Measurements from ENCODE around the gene TSHZ3. TPM values are rescaled to one million over a fixed set of nuclear protein-coding genes. Genes with fewer than 3 reads are reported as not detected.
A peak's percentile ranks its signal among the peaks of the same experiment; 100 is the strongest.

Gene TSHZ3
- total RNA-seq, 1 experiment from 2014 or later: 3.2 TPM

DNA sequence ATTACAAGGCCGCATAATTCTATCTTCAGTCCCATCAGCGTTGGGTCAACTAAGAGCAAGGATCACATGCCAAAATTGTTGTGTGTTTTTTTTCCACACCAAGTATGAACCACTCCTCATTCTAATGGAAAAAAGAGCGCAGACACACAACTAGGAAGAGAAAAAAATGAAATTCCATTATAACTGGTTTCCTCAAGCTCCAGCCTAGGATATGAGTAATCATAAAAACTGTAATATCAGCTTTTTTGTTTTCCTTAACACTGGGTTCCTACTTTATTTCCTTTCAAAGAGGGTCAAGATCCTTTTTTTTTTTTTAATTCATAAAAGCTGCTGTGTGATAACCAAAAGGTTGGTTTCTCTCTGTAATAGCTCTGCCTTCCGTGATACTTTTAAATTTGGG lies 19.4 kb downstream of the TSHZ3 start:
- H3K27me3 Mint-ChIP-seq (ENCODE audit: low read depth): no peaks in the 10 kb centered on the region
- H3K36me3 Mint-ChIP-seq (ENCODE audit: insufficient read depth in 1 of 3, low read depth in 3 of 3): no peaks in the 10 kb centered on the region
- H4K91ac ChIP-seq (ENCODE audit: insufficient read length, low read depth, low read length): no peak overlapping the region
- no peak overlapping the region for H2BK15ac ChIP-seq (ENCODE audit: low read depth, low read length)
- DNase-seq: no peak
- no peaks in the 10 kb centered on the region for H3K23me2 ChIP-seq (ENCODE audit: insufficient read length, low read depth, low read length, poor library complexity, severe bottlenecking)
- no peak overlapping the region for H4K5ac ChIP-seq (ENCODE audit: insufficient read length, low read depth, low read length)
- no peak overlapping the region for H4K8ac ChIP-seq (replicated peaks; ENCODE audit: insufficient read length, low read depth, low read length)
- H3K23ac ChIP-seq (ENCODE audit: insufficient read length, low read depth, low read length): no peak overlapping the region
- no peak overlapping the region for H2AFZ ChIP-seq (ENCODE audit: low read length)
- no peak overlapping the region for H2BK5ac ChIP-seq (ENCODE audit: insufficient read length, low read length)
- no peaks in the 10 kb centered on the region for H4K20me1 ChIP-seq (ENCODE audit: control insufficient read depth, insufficient read depth, insufficient read length)
- H3K27ac Mint-ChIP-seq: peak overlapping the region in 1 of 3 experiments; percentile 7; a peak in 1 of 7 replicates
- no peak overlapping the region for H2BK120ac ChIP-seq (ENCODE audit: low read depth, low read length, poor library complexity, severe bottlenecking)
- H3K56ac ChIP-seq (ENCODE audit: insufficient read length, low read depth, low read length): no peak overlapping the region
- no peak overlapping the region for H3T11ph ChIP-seq (ENCODE audit: low read length)
- no peaks in the 10 kb centered on the region for H3K9me3 ChIP-seq (ENCODE audit: control insufficient read depth, low read depth, low read length)
- TF ChIP-seq, protein P1, sequence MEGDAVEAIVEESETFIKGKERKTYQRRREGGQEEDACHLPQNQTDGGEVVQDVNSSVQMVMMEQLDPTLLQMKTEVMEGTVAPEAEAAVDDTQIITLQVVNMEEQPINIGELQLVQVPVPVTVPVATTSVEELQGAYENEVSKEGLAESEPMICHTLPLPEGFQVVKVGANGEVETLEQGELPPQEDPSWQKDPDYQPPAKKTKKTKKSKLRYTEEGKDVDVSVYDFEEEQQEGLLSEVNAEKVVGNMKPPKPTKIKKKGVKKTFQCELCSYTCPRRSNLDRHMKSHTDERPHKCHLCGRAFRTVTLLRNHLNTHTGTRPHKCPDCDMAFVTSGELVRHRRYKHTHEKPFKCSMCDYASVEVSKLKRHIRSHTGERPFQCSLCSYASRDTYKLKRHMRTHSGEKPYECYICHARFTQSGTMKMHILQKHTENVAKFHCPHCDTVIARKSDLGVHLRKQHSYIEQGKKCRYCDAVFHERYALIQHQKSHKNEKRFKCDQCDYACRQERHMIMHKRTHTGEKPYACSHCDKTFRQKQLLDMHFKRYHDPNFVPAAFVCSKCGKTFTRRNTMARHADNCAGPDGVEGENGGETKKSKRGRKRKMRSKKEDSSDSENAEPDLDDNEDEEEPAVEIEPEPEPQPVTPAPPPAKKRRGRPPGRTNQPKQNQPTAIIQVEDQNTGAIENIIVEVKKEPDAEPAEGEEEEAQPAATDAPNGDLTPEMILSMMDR (conservative IDR thresholded peaks at IDR 0.05): no peak
- H3K4me3 Mint-ChIP-seq: no peak overlapping the region
- no peak overlapping the region for H2BK20ac ChIP-seq (ENCODE audit: low read depth, low read length, poor library complexity, severe bottlenecking)
- H2AK5ac ChIP-seq (ENCODE audit: insufficient read length, low read length): no peak overlapping the region
- peaks cover 9% of the 10 kb centered on the region; the same call in 1 of the 2 replicates for H3K4me1 ChIP-seq (ENCODE audit: insufficient read depth, low read length)
- WGBS (ENCODE audit: extremely low coverage, insufficient read length, low lambda C conversion rate): no CpG with 5 or more reads among the region's 4 CpGs
- peaks cover 14% of the 10 kb centered on the region; the same call in 1 of the 2 replicates for H3K79me2 ChIP-seq (ENCODE audit: insufficient read depth, low read length)
- no peak overlapping the region for H3K27ac ChIP-seq (ENCODE audit: insufficient read length, low read depth, low read length)
- no peaks in the 10 kb centered on the region for H3K79me1 ChIP-seq (ENCODE audit: insufficient read depth, low read depth, low read length, poor library complexity, severe bottlenecking)
- no peaks in the 10 kb centered on the region for H3K27me3 ChIP-seq (ENCODE audit: insufficient read depth, low read length)
- no peak overlapping the region for H2BK12ac ChIP-seq (ENCODE audit: insufficient read length, low read depth, low read length)
- H3K18ac ChIP-seq (ENCODE audit: insufficient read length, low read depth, low read length): no peak overlapping the region
- no peak overlapping the region for H3K14ac ChIP-seq (ENCODE audit: insufficient read depth, low read length)
- H3K4ac ChIP-seq (ENCODE audit: low read depth, low read length): no peak overlapping the region
- peaks cover 19 to 20% of the 10 kb centered on the region in 2 experiments for H3K4me1 Mint-ChIP-seq
- no peak overlapping the region for H3K9ac ChIP-seq (ENCODE audit: extremely low read depth, insufficient read length, low read length)
- no peaks in the 10 kb centered on the region; a peak in 1 of 5 replicates for H3K9me3 Mint-ChIP-seq
- no peak overlapping the region for H3K4me2 ChIP-seq (ENCODE audit: insufficient read depth, insufficient read length, low read length)
